GM06990 (cell line): ENCODE measurements around the gene MTUS2.

Source experiments
- DNase-seq: peaks from one replicate; pipeline ENCODE4 v3.0.0-alpha.2; 2011; ENCODE audit not compliant: insufficient read length; ENCODE audit errors: extremely low read depth
- H3K27me3 ChIP-seq: replicated peaks from 2 replicates; pipeline ENCODE4 v1.6.0; 2011; ENCODE audit warnings: low read length; ENCODE audit not compliant: control insufficient read depth, insufficient read depth
- H3K36me3 ChIP-seq: 2 replicates; pipeline ENCODE4 v1.5.1; 2011; ENCODE audit warnings: low read length; ENCODE audit not compliant: control insufficient read depth, insufficient read depth
- H3K4me3 ChIP-seq: replicated peaks from 2 replicates; pipeline ENCODE4 v1.5.1; 2011; ENCODE audit warnings: low read depth, mild to moderate bottlenecking, control low read depth, low read length
- CTCF ChIP-seq: IDR thresholded peaks from 2 replicates; pipeline ENCODE4 v1.5.1; 2011; ENCODE audit warnings: low read length, control low read depth, mild to moderate bottlenecking, inconsistent platforms; ENCODE audit not compliant: insufficient read depth, poor library complexity, severe bottlenecking

The MTUS2 gene

GRCh38 chr13:28954419-28954725 is 134.2 kb downstream of the MTUS2 start:
- no peak overlapping the region for H3K4me3 ChIP-seq
- TF ChIP-seq CTCF = no peak
- no peak for DNase-seq
- no peaks in the 10 kb centered on the region for H3K27me3 ChIP-seq
- H3K36me3 ChIP-seq = no peaks in the 10 kb centered on the region

- Histone ChIP-seq H3K36me3 (no peaks in the 10 kb centered on the region), H3K4me3 (no peak overlapping the region), H3K27me3 (no peaks in the 10 kb centered on the region)
- DNase-seq = no peak
- no peak for TF ChIP-seq CTCF
Observed at GRCh38 chr13:28954810-28955209, 134.7 kb downstream of the MTUS2 start.

GRCh38 chr13:28955264-28955966 is 135.3 kb downstream of the MTUS2 start:
- no peak for TF ChIP-seq CTCF
- no peaks in the 10 kb centered on the region for H3K36me3 ChIP-seq
- H3K27me3 ChIP-seq = no peaks in the 10 kb centered on the region
- DNase-seq = no peak
- no peak overlapping the region for H3K4me3 ChIP-seq

- DNase-seq = no peak
- H3K27me3 ChIP-seq = no peaks in the 10 kb centered on the region
- H3K36me3 ChIP-seq = no peaks in the 10 kb centered on the region
- no peak overlapping the region for H3K4me3 ChIP-seq
- TF ChIP-seq CTCF = no peak
Observed at GRCh38 chr13:28958018-28958417, 137.9 kb downstream of the MTUS2 start.

- DNase-seq = no peak
- Histone ChIP-seq H3K36me3 (no peaks in the 10 kb centered on the region), H3K27me3 (no peaks in the 10 kb centered on the region), H3K4me3 (no peak overlapping the region)
- no peak for TF ChIP-seq CTCF
Observed at GRCh38 chr13:28958441-28958840, 138.3 kb downstream of the MTUS2 start.

- DNase-seq = no peak
- TF ChIP-seq CTCF = no peak
- Histone ChIP-seq H3K27me3 (no peaks in the 10 kb centered on the region; the same call in 1 of the 2 replicates), H3K4me3 (no peak overlapping the region), H3K36me3 (no peaks in the 10 kb centered on the region)
Observed at GRCh38 chr13:28964052-28964451, 143.9 kb downstream of the MTUS2 start.
